ENCODE results near the gene SLC46A1.

SLC46A1 gene

DNA sequence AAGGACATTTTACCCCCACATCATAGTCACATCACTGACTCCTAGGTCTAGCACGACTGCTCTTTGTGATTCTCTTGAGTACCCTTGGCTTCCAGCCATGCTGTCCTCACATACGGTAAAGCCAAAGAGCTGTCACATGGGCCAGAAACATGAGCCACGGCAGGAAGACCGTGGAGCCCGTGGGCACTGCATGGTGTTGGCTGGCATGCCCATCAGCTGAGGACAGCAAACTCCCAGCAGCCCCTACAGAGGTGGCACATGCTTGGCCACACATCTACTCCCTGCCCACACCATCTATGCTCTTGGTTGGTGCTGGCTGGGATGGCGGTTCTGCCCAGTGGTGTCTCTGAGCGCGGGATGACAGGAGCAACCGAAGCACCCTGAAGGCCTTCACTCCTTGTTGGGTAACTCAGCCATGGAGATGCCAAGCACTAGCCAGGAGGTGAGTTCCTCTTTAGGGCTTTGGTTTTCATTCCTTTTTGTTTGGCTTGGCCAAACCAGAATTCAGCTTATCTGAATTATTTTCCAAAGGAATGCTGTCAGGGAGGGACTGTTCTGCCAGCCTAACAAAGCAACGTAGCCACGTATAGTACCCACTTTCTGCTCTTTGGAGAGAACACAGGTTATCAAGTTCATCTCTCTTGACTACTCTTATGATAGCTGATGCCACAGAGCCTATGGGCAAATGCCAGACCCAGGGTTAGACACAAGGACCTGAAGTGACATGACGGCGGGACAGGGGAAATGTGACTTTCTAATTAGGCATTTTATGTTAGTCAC is 60.4 kb downstream of the SLC46A1 start:
- no peak for TF ChIP-seq EZH2 (optimal IDR thresholded peaks at IDR 0.05; ENCODE audit: low read depth, low read length)
- TF ChIP-seq, protein P1, sequence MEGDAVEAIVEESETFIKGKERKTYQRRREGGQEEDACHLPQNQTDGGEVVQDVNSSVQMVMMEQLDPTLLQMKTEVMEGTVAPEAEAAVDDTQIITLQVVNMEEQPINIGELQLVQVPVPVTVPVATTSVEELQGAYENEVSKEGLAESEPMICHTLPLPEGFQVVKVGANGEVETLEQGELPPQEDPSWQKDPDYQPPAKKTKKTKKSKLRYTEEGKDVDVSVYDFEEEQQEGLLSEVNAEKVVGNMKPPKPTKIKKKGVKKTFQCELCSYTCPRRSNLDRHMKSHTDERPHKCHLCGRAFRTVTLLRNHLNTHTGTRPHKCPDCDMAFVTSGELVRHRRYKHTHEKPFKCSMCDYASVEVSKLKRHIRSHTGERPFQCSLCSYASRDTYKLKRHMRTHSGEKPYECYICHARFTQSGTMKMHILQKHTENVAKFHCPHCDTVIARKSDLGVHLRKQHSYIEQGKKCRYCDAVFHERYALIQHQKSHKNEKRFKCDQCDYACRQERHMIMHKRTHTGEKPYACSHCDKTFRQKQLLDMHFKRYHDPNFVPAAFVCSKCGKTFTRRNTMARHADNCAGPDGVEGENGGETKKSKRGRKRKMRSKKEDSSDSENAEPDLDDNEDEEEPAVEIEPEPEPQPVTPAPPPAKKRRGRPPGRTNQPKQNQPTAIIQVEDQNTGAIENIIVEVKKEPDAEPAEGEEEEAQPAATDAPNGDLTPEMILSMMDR (IDR thresholded peaks at IDR 0.05; ENCODE audit: low read length): no peak
- no peak for TF ChIP-seq EZH2phosphoT487 (IDR thresholded peaks at IDR 0.05; ENCODE audit: low read length)
- peaks cover 26% of the 10 kb centered on the region for H3K4me1 ChIP-seq (ENCODE audit: low read length)
- no peak overlapping the region for H3K4me2 ChIP-seq (ENCODE audit: low read depth, low read length)
- peaks cover 22% of the 10 kb centered on the region for H3F3A ChIP-seq (ENCODE audit: insufficient read depth, low read length)
- H3K79me2 ChIP-seq (ENCODE audit: low read length): no peaks in the 10 kb centered on the region
- H3K9ac ChIP-seq (ENCODE audit: low read length): no peak overlapping the region
- no peak for DNase-seq
- no peak overlapping the region for H3K4me3 ChIP-seq (ENCODE audit: low read length)
- H3K27ac ChIP-seq (ENCODE audit: low read length): no peak overlapping the region
- no peaks in the 10 kb centered on the region for H3K9me2 ChIP-seq (replicated peaks; ENCODE audit: insufficient read depth, low read length)
- no peak overlapping the region for H2AFZ ChIP-seq (ENCODE audit: low read length)
- no peaks in the 10 kb centered on the region for H3K27me3 ChIP-seq (replicated peaks; ENCODE audit: insufficient read depth, low read length)
- H3K9me3 ChIP-seq (replicated peaks; ENCODE audit: insufficient read depth, low read length): no peaks in the 10 kb centered on the region
- peaks cover 14% of the 10 kb centered on the region for H3K36me3 ChIP-seq (replicated peaks; ENCODE audit: insufficient read depth, low read length)
- H4K20me1 ChIP-seq (ENCODE audit: insufficient read depth, low read length): no peaks in the 10 kb centered on the region

All from MM.1S (cell line).